Astrocyte (in vitro differentiated cells and primary cell): ENCODE data around the gene NBPF3. TPM values are rescaled to one million over a fixed set of nuclear protein-coding genes. Genes with fewer than 3 reads are reported as not detected.
"Not testable (repeated sequence)": the region's sequence is repeated elsewhere in the genome, so short reads cannot be mapped to it uniquely, and the experiment has no call there.

Source experiments
- DNase-seq: peaks from one replicate; pipeline ENCODE4 v3.0.0-alpha.2; 2010; ENCODE audit warnings: low read depth
- FAIRE-seq: peaks from 2 replicates; lab custom pipeline; 2011; peaks lifted over from hg19 to GRCh38; lab: Jason Lieb, UNC
- H2AFZ ChIP-seq: 2 replicates; pipeline ENCODE4 v1.6.0; 2012; ENCODE audit warnings: low read depth, low read length, inconsistent platforms
- H3K27ac ChIP-seq: 2 replicates; pipeline ENCODE4 v1.5.1; 2011; ENCODE audit warnings: low read depth, low read length, inconsistent platforms
- H3K27me3 ChIP-seq: 2 replicates; pipeline ENCODE4 v1.6.0; 2011; ENCODE audit warnings: low read length, inconsistent platforms; ENCODE audit not compliant: insufficient read depth
- H3K36me3 ChIP-seq: 2 replicates; pipeline ENCODE4 v1.5.1; 2011; ENCODE audit warnings: low read length, inconsistent platforms; ENCODE audit not compliant: insufficient read depth
- H3K4me1 ChIP-seq: 2 replicates; pipeline ENCODE4 v1.5.1; 2011; ENCODE audit warnings: low read length, inconsistent platforms; ENCODE audit not compliant: insufficient read depth
- H3K4me2 ChIP-seq: 2 replicates; pipeline ENCODE4 v1.6.0; 2012; ENCODE audit warnings: low read length, inconsistent platforms
- H3K4me3 ChIP-seq: 2 replicates; pipeline ENCODE4 v1.5.1; 2011; ENCODE audit warnings: low read depth, mild to moderate bottlenecking, low read length, inconsistent platforms; ENCODE audit not compliant: insufficient read depth
- H3K79me2 ChIP-seq: 2 replicates; pipeline ENCODE4 v1.6.0; 2012; ENCODE audit warnings: mild to moderate bottlenecking, low read length, inconsistent platforms; ENCODE audit not compliant: insufficient read depth
- H3K9ac ChIP-seq: 2 replicates; pipeline ENCODE4 v1.6.0; 2012; ENCODE audit warnings: mild to moderate bottlenecking, low read length, inconsistent platforms
- H3K9me3 ChIP-seq: 2 replicates; pipeline ENCODE4 v1.5.1; 2012; ENCODE audit warnings: low read depth, mild to moderate bottlenecking, low read length, inconsistent platforms; ENCODE audit not compliant: insufficient read depth
- H4K20me1 ChIP-seq: 2 replicates; pipeline ENCODE4 v1.6.0; 2012; ENCODE audit warnings: low read length, inconsistent platforms; ENCODE audit not compliant: insufficient read depth
- H3K27ac Mint-ChIP-seq: one replicate; pipeline ENCODE4 v1.8.0; 2021; ENCODE audit warnings: mild to moderate bottlenecking, mixed read lengths; ENCODE audit not compliant: unreplicated experiment
- H3K27me3 Mint-ChIP-seq: one replicate; pipeline ENCODE4 v1.8.0; 2021; ENCODE audit warnings: low read depth, mixed read lengths; ENCODE audit not compliant: unreplicated experiment
- H3K36me3 Mint-ChIP-seq: one replicate; pipeline ENCODE4 v1.8.0; 2021; ENCODE audit warnings: low read depth, mixed read lengths; ENCODE audit not compliant: unreplicated experiment
- H3K4me1 Mint-ChIP-seq: one replicate; pipeline ENCODE4 v1.8.0; 2021; ENCODE audit warnings: low read depth, mixed read lengths; ENCODE audit not compliant: unreplicated experiment
- H3K4me3 Mint-ChIP-seq: one replicate; pipeline ENCODE4 v1.8.0; 2021; ENCODE audit warnings: mild to moderate bottlenecking, moderate library complexity, mixed read lengths; ENCODE audit not compliant: unreplicated experiment
- H3K9me3 Mint-ChIP-seq: one replicate; pipeline ENCODE4 v1.8.0; 2021; ENCODE audit warnings: mild to moderate bottlenecking, mixed read lengths; ENCODE audit not compliant: unreplicated experiment
- CTCF ChIP-seq: IDR thresholded peaks from 2 replicates; pipeline ENCODE4 v1.5.1; 2011; ENCODE audit warnings: low read depth, mild to moderate bottlenecking, inconsistent platforms, low read length, moderate library complexity; ENCODE audit not compliant: insufficient read depth
- EZH2 ChIP-seq: IDR thresholded peaks from 2 replicates; pipeline ENCODE4 v1.6.1; 2012; ENCODE audit warnings: mild to moderate bottlenecking, low read length, inconsistent platforms; ENCODE audit not compliant: insufficient read depth
- total RNA-seq: library from RNA; stranded (reverse); gene quantifications from 2 replicates; pipeline ENCODE4 v1.2.1, GENCODE V29; 2021

The NBPF3 gene
- total RNA-seq, 1 donor from 2014 or later: 6.0 TPM

- FAIRE-seq (no peak), DNase-seq (no peak)
- Histone ChIP-seq H3K27me3 (peaks cover 5% of the 10 kb centered on the region), H3K27ac (no peak overlapping the region), H3K9ac (no peak overlapping the region), H4K20me1 (no peaks in the 10 kb centered on the region), H3K4me2 (peak overlapping the region; percentile 62), H3K4me3 (no peak overlapping the region), H3K36me3 (no peaks in the 10 kb centered on the region), H3K4me1 (peaks cover 5% of the 10 kb centered on the region), H3K9me3 (no peaks in the 10 kb centered on the region), H3K79me2 (no peaks in the 10 kb centered on the region), H2AFZ (peak overlapping the region; percentile 50)
- no peak for TF ChIP-seq EZH2
- no peaks in the 10 kb centered on the region for H3K36me3 Mint-ChIP-seq
- no peak overlapping the region for H3K27ac Mint-ChIP-seq
- H3K9me3 Mint-ChIP-seq: no peaks in the 10 kb centered on the region
- no peak overlapping the region for H3K4me3 Mint-ChIP-seq
- peaks cover 4% of the 10 kb centered on the region for H3K4me1 Mint-ChIP-seq
- peaks cover 24% of the 10 kb centered on the region for H3K27me3 Mint-ChIP-seq
These were observed 3.2 kb upstream of the NBPF3 start for GRCh38 chr1:21436488-21437340.

- Mint-ChIP-seq H3K4me3 (no peak overlapping the region), H3K9me3 (no peaks in the 10 kb centered on the region), H3K36me3 (no peaks in the 10 kb centered on the region), H3K4me1 (peaks cover 4% of the 10 kb centered on the region), H3K27ac (no peak overlapping the region), H3K27me3 (peaks cover 24% of the 10 kb centered on the region)
- peaks cover 5% of the 10 kb centered on the region for H3K27me3 ChIP-seq
- H3K79me2 ChIP-seq: no peaks in the 10 kb centered on the region
- H3K9ac ChIP-seq: no peak overlapping the region
- no peak overlapping the region for H2AFZ ChIP-seq
- no peaks in the 10 kb centered on the region for H3K36me3 ChIP-seq
- DNase-seq (no peak), FAIRE-seq (no peak)
- H3K9me3 ChIP-seq: no peaks in the 10 kb centered on the region
- TF ChIP-seq EZH2 (no peak), CTCF (no peak)
- no peak overlapping the region for H3K4me3 ChIP-seq
- no peak overlapping the region for H3K27ac ChIP-seq
- no peak overlapping the region for H3K4me2 ChIP-seq
- peaks cover 5% of the 10 kb centered on the region for H3K4me1 ChIP-seq
- no peaks in the 10 kb centered on the region for H4K20me1 ChIP-seq
These were observed 2.6 kb upstream of the NBPF3 start for GRCh38 chr1:21437341-21437640.

GRCh38 chr1:21438646-21439312 lies 1.2 kb upstream of the NBPF3 start:
- H4K20me1 ChIP-seq, H3K4me3 ChIP-seq, H3K4me1 Mint-ChIP-seq, H3K27me3 ChIP-seq, H3K9me3 Mint-ChIP-seq, H3K79me2 ChIP-seq, H3K4me2 ChIP-seq, H2AFZ ChIP-seq, H3K36me3 ChIP-seq, H3K9ac ChIP-seq, H3K27ac Mint-ChIP-seq, DNase-seq, H3K27ac ChIP-seq, H3K9me3 ChIP-seq, H3K4me1 ChIP-seq, H3K36me3 Mint-ChIP-seq, FAIRE-seq: not testable (repeated sequence)
- H3K4me3 Mint-ChIP-seq: peak overlapping the region; percentile 67
- peaks cover 19% of the 10 kb centered on the region for H3K27me3 Mint-ChIP-seq
